Esophagus (tissue), 2 donors: ENCODE measurements around the gene ENPP7. TPM values are rescaled to one million over a fixed set of nuclear protein-coding genes. Genes with fewer than 3 reads are reported as not detected.

Experiments
- H3K27ac ChIP-seq, 2 donors: one replicate each; pipeline ENCODE4 v1.5.1; 2013; ENCODE audit warnings: low read depth in 2 of 2, mild to moderate bottlenecking in 2 of 2, inconsistent platforms in 1 of 2, low read length in 1 of 2, moderate library complexity in 1 of 2
- H3K27me3 ChIP-seq, 2 donors: one replicate each; pipeline ENCODE4 v1.6.1; 2013; ENCODE audit warnings: low read length in 2 of 2, control low read depth in 1 of 2, mild to moderate bottlenecking in 1 of 2; ENCODE audit not compliant: insufficient read depth in 2 of 2, control insufficient read depth in 1 of 2
- H3K36me3 ChIP-seq, 2 donors: one replicate each; pipeline ENCODE4 v1.6.1; 2013; ENCODE audit warnings: low read length in 1 of 2; ENCODE audit not compliant: control insufficient read depth in 2 of 2, insufficient read depth in 2 of 2
- H3K4me1 ChIP-seq, 2 donors: one replicate each; pipeline ENCODE4 v1.6.1; 2013; ENCODE audit warnings: low read length in 1 of 2; ENCODE audit not compliant: control insufficient read depth in 2 of 2, insufficient read depth in 2 of 2
- H3K4me3 ChIP-seq, 2 donors: one replicate each; pipeline ENCODE4 v1.5.1; 2013; ENCODE audit warnings: low read length in 2 of 2, mild to moderate bottlenecking in 2 of 2, low read depth in 1 of 2, moderate library complexity in 1 of 2
- H3K9me3 ChIP-seq, 2 donors: one replicate each; pipeline ENCODE4 v1.6.1; 2013; ENCODE audit warnings: mild to moderate bottlenecking in 2 of 2, low read depth in 1 of 2, low read length in 1 of 2, moderate library complexity in 1 of 2; ENCODE audit not compliant: control insufficient read depth in 2 of 2, insufficient read depth in 1 of 2
- WGBS, 2 donors: extraction: QIAGEN DNeasy Blood & Tissue Kit; methylation state at CpG; one replicate each; pipeline ENCODE4 v1.1.7; 2013; 5-methylcytosine and 5-hydroxymethylcytosine counted together
- polyA plus RNA-seq, 2 donors: library from polyadenylated mRNA; stranded (reverse); fragments of 200-250 nt; gene quantifications; one replicate each; pipeline ENCODE4 v1.2.3, GENCODE V29; 2013
- donor health status: healthy with polysubstance abuse.
- donor health status: Bipolar disorder and iron deficiency.

The ENPP7 gene
- polyA plus RNA-seq, 2 donors, result not detected

- H3K9me3 ChIP-seq, result no peaks in the 10 kb centered on the region
- no peaks in the 10 kb centered on the region for H3K36me3 ChIP-seq
- whole genome bisulfite sequencing, 2 donors, result 43 to 44% methylated on average over 16 of the region's 16 CpGs
- no peaks in the 10 kb centered on the region for H3K4me1 ChIP-seq
- H3K27me3 ChIP-seq, result no peaks in the 10 kb centered on the region
- no peak overlapping the region for H3K27ac ChIP-seq
- H3K4me3 ChIP-seq, result no peak overlapping the region
Measured at GRCh38 chr17:79715098-79715942, 15.4 kb upstream of the ENPP7 start.

GRCh38 chr17:79715943-79716797 lies 14.6 kb upstream of the ENPP7 start:
- Histone ChIP-seq H3K4me3 (no peak overlapping the region), H3K27ac (no peak overlapping the region), H3K27me3 (no peaks in the 10 kb centered on the region), H3K9me3 (no peaks in the 10 kb centered on the region), H3K4me1 (no peaks in the 10 kb centered on the region), H3K36me3 (no peaks in the 10 kb centered on the region)
- WGBS, 2 donors, result 58 to 59% methylated on average over 25 of the region's 25 CpGs

GRCh38 chr17:79720705-79721292 lies 9.9 kb upstream of the ENPP7 start:
- H3K36me3 ChIP-seq, result no peaks in the 10 kb centered on the region
- 60 to 67% methylated on average over 15 of the region's 15 CpGs for WGBS, 2 donors
- H3K27ac ChIP-seq, result no peak overlapping the region
- no peaks in the 10 kb centered on the region for H3K4me1 ChIP-seq
- H3K27me3 ChIP-seq, result no peaks in the 10 kb centered on the region
- no peak overlapping the region for H3K4me3 ChIP-seq
- no peaks in the 10 kb centered on the region for H3K9me3 ChIP-seq

GRCh38 chr17:79721993-79722671 lies 8.6 kb upstream of the ENPP7 start:
- Histone ChIP-seq H3K27me3 (no peaks in the 10 kb centered on the region), H3K36me3 (no peaks in the 10 kb centered on the region), H3K4me1 (no peaks in the 10 kb centered on the region), H3K9me3 (no peaks in the 10 kb centered on the region), H3K4me3 (no peak overlapping the region), H3K27ac (no peak overlapping the region)
- WGBS, 2 donors, result 51 to 58% methylated on average over 10 of the region's 10 CpGs

- H3K27ac ChIP-seq, result no peak overlapping the region
- no peaks in the 10 kb centered on the region for H3K9me3 ChIP-seq
- H3K4me1 ChIP-seq, result no peaks in the 10 kb centered on the region
- no peaks in the 10 kb centered on the region for H3K36me3 ChIP-seq
- no peaks in the 10 kb centered on the region for H3K27me3 ChIP-seq
- WGBS, 2 donors, result 81 to 86% methylated on average over 10 of the region's 10 CpGs
- H3K4me3 ChIP-seq, result no peak overlapping the region
Measured at GRCh38 chr17:79722787-79723186, 8.0 kb upstream of the ENPP7 start.

- Histone ChIP-seq H3K4me1 (peaks cover 0 to 8% of the 10 kb centered on the region in 2 donors), H3K27ac (no peak overlapping the region), H3K9me3 (no peaks in the 10 kb centered on the region), H3K4me3 (peak overlapping the region; percentile 23 to 41), H3K36me3 (no peaks in the 10 kb centered on the region), H3K27me3 (no peaks in the 10 kb centered on the region)
- WGBS, 2 donors, result 44 to 49% methylated on average over 22 of the region's 22 CpGs
Measured at GRCh38 chr17:79728169-79728907, 2.4 kb upstream of the ENPP7 start.

- Histone ChIP-seq H3K36me3 (no peaks in the 10 kb centered on the region), H3K4me1 (peaks cover 0 to 8% of the 10 kb centered on the region in 2 donors), H3K9me3 (no peaks in the 10 kb centered on the region), H3K27me3 (no peaks in the 10 kb centered on the region), H3K4me3 (no peak overlapping the region), H3K27ac (no peak overlapping the region)
- 72 to 77% methylated on average over 26 of the region's 26 CpGs for WGBS, 2 donors
Measured at GRCh38 chr17:79728908-79729471, 1.8 kb upstream of the ENPP7 start.

GRCh38 chr17:79729761-79730160 lies 982 bp upstream of the ENPP7 start:
- Histone ChIP-seq H3K9me3 (no peaks in the 10 kb centered on the region), H3K27me3 (no peaks in the 10 kb centered on the region), H3K4me3 (no peak overlapping the region), H3K36me3 (no peaks in the 10 kb centered on the region), H3K4me1 (peaks cover 0 to 8% of the 10 kb centered on the region in 2 donors), H3K27ac (no peak overlapping the region)
- 94% methylated on average over 12 of the region's 12 CpGs for WGBS, 2 donors
